WTC11 (cell line): Measurements from ENCODE around the gene DKK3. TPM values are rescaled to one million over a fixed set of nuclear protein-coding genes. Genes with fewer than 3 reads are reported as not detected.

Experiments used
- ATAC-seq: fragments of 200-7000 bp; cut with Tn5 transposase; 2 replicates; pipeline ENCODE4 v1.10.0; 2021; ENCODE audit warnings: mild to moderate bottlenecking, moderate library complexity
- CTCF ChIA-PET: fragments of 300-600 bp; sonication (Branson Sonifier 250); formaldehyde crosslinking; loops from one replicate; lab custom pipeline; 2021; ENCODE audit warnings: antibody characterized with exemption; lab: Charles Lee
- POLR2A ChIA-PET: fragments of 350-600 bp; sonication (Branson Sonifier 250); formaldehyde crosslinking; loops from one replicate; lab custom pipeline; 2021; ENCODE audit warnings: antibody characterized with exemption; lab: Charles Lee
- DNase-seq: peaks from one replicate; pipeline ENCODE4 v3.0.0; 2021; ENCODE audit warnings: low spot score
- H3K27ac Mint-ChIP-seq: 2 replicates; pipeline ENCODE4 v1.8.0; 2021; ENCODE audit warnings: mixed read lengths
- H3K27me3 Mint-ChIP-seq: 2 replicates; pipeline ENCODE4 v1.8.0; 2021; ENCODE audit warnings: low read depth, mild to moderate bottlenecking, moderate library complexity, mixed read lengths
- H3K36me3 Mint-ChIP-seq: 2 replicates; pipeline ENCODE4 v1.8.0; 2021; ENCODE audit warnings: mixed read lengths
- H3K4me1 Mint-ChIP-seq: 2 replicates; pipeline ENCODE4 v1.8.0; 2022; ENCODE audit warnings: mixed read lengths
- H3K4me3 Mint-ChIP-seq: 2 replicates; pipeline ENCODE4 v1.8.0; 2021; ENCODE audit warnings: mild to moderate bottlenecking, moderate library complexity, mixed read lengths
- H3K9me3 Mint-ChIP-seq: 2 replicates; pipeline ENCODE4 v1.8.0; 2021; ENCODE audit warnings: mixed read lengths
- ATF1 ChIP-seq: sonication (generic); formaldehyde crosslinking; IDR thresholded peaks from 2 replicates; pipeline ENCODE4 v1.8.1; 2023; ENCODE audit warnings: mild to moderate bottlenecking, moderate library complexity, missing genetic modification reagents
- CBFB ChIP-seq: sonication (generic); formaldehyde crosslinking; IDR thresholded peaks from 2 replicates; pipeline ENCODE4 v1.8.1; 2022; ENCODE audit warnings: mild to moderate bottlenecking, low read depth, missing genetic modification reagents
- ELF4 ChIP-seq: sonication (generic); formaldehyde crosslinking; IDR thresholded peaks from 2 replicates; pipeline ENCODE4 v1.8.1; 2022; ENCODE audit warnings: low read depth, mild to moderate bottlenecking, moderate library complexity, missing genetic modification reagents
- ETV6 ChIP-seq: sonication (generic); formaldehyde crosslinking; IDR thresholded peaks from 2 replicates; pipeline ENCODE4 v1.8.1; 2022; ENCODE audit warnings: mild to moderate bottlenecking, missing genetic modification reagents
- GRHL2 ChIP-seq: fragments of 250-450 bp; sonication (Bioruptor Pico); IDR thresholded peaks from 2 replicates; pipeline ENCODE4 v1.8.0; 2022; ENCODE audit warnings: mild to moderate bottlenecking, moderate library complexity; ENCODE audit not compliant: insufficient replicate concordance, severe bottlenecking
- GTF2I ChIP-seq: fragments of 250-450 bp; sonication (Bioruptor Pico); conservative IDR thresholded peaks from 2 replicates; pipeline ENCODE4 v1.4.0; 2021; ENCODE audit warnings: mild to moderate bottlenecking
- HMGA2 ChIP-seq: fragments of 250-450 bp; sonication (Bioruptor Pico); IDR thresholded peaks from 2 replicates; pipeline ENCODE4 v1.4.0; 2021; ENCODE audit warnings: mild to moderate bottlenecking, moderate library complexity
- MXD4 ChIP-seq: fragments of 250-450 bp; sonication (Bioruptor Pico); IDR thresholded peaks from 2 replicates; pipeline ENCODE4 v1.8.0; 2021; ENCODE audit warnings: mild to moderate bottlenecking, moderate library complexity, borderline replicate concordance
- OVOL2 ChIP-seq: fragments of 250-450 bp; sonication (Bioruptor Pico); IDR thresholded peaks from 2 replicates; pipeline ENCODE4 v1.9.0; 2021; ENCODE audit warnings: mild to moderate bottlenecking, borderline replicate concordance
- SOX15 ChIP-seq: fragments of 250-450 bp; sonication (Bioruptor Pico); IDR thresholded peaks from 2 replicates; pipeline ENCODE4 v1.9.0; 2021; ENCODE audit warnings: mild to moderate bottlenecking
- TEAD1 ChIP-seq: sonication (generic); formaldehyde crosslinking; IDR thresholded peaks from 2 replicates; pipeline ENCODE4 v1.8.0; 2022; ENCODE audit warnings: mild to moderate bottlenecking, missing genetic modification reagents
- TEAD4 ChIP-seq: sonication (generic); formaldehyde crosslinking; IDR thresholded peaks from 2 replicates; pipeline ENCODE4 v1.8.0; 2022; ENCODE audit warnings: mild to moderate bottlenecking, missing genetic modification reagents
- ZNF121 ChIP-seq: sonication (generic); formaldehyde crosslinking; IDR thresholded peaks from 2 replicates; pipeline ENCODE4 v1.8.0; 2023; ENCODE audit warnings: missing genetic modification reagents
- ZNF138 ChIP-seq: sonication (generic); formaldehyde crosslinking; conservative IDR thresholded peaks from 2 replicates; pipeline ENCODE4 v1.8.1; 2022; ENCODE audit warnings: mild to moderate bottlenecking, moderate library complexity, missing genetic modification reagents
- ZNF416 ChIP-seq: fragments of 250-450 bp; sonication (Bioruptor Pico); IDR thresholded peaks from 2 replicates; pipeline ENCODE4 v1.9.0; 2021; ENCODE audit warnings: mild to moderate bottlenecking, inconsistent platforms
- total RNA-seq: library from RNA; stranded (reverse); gene quantifications from 3 replicates; pipeline ENCODE4 v1.2.3, GENCODE V29; 2021
- TF ChIP-seq, protein P1 (sequence below): fragments of 250-450 bp; sonication (Bioruptor Pico); IDR thresholded peaks from 2 replicates; pipeline ENCODE4 v1.8.0; 2021; ENCODE audit warnings: mild to moderate bottlenecking
- TF ChIP-seq, protein P2 (sequence below): fragments of 250-450 bp; sonication (Bioruptor Pico); IDR thresholded peaks from 2 replicates; pipeline ENCODE4 v2.1.2; 2022; ENCODE audit warnings: mild to moderate bottlenecking, moderate library complexity
- TF ChIP-seq, protein P3 (sequence below): sonication (generic); formaldehyde crosslinking; IDR thresholded peaks from 2 replicates; pipeline ENCODE4 v1.8.1; 2023; ENCODE audit warnings: mild to moderate bottlenecking, missing genetic modification reagents, moderate library complexity
- TF ChIP-seq, protein P4 (sequence below): fragments of 250-450 bp; sonication (Bioruptor Pico); IDR thresholded peaks from 2 replicates; pipeline ENCODE4 v1.9.0; 2021; ENCODE audit warnings: mild to moderate bottlenecking, borderline replicate concordance
- TF ChIP-seq, protein P5 (sequence below): sonication (generic); formaldehyde crosslinking; IDR thresholded peaks from 2 replicates; pipeline ENCODE4 v1.8.0; 2022; ENCODE audit warnings: mild to moderate bottlenecking, missing genetic modification reagents

The DKK3 gene
- total RNA-seq, 1 experiment from 2014 or later: 17.6 TPM

DNA sequence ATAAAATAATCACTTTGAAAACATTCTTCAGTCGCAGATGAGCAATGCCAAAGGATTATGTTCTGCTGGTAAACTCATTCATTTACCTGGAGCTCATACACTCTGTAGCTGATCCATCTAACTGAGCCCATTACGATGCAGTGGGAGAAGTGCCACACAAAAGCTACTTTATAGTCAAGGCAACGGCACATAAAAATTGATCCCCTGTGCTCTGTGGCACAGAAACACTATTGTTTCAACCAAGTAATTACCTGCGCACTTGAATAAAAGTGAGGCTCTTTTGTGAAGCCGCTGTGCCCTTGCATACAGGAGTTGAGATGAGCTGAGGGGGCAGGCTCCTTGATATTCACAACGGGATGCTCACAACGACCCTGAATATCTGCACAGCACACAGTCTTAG, 7.2 kb downstream of the DKK3 start (continued):
- TF ChIP-seq OVOL2 (CRISPR knock-in tag) (no peak), TEAD1 (CRISPR knock-in tag) (no peak), MXD4 (CRISPR knock-in tag) (no peak), SOX15 (CRISPR knock-in tag) (no peak), GRHL2 (CRISPR knock-in tag) (no peak), ZNF121 (CRISPR knock-in tag) (no peak), GTF2I (no peak), ELF4 (no peak), ZNF416 (CRISPR knock-in tag) (no peak), ATF1 (CRISPR knock-in tag) (no peak)

DNA sequence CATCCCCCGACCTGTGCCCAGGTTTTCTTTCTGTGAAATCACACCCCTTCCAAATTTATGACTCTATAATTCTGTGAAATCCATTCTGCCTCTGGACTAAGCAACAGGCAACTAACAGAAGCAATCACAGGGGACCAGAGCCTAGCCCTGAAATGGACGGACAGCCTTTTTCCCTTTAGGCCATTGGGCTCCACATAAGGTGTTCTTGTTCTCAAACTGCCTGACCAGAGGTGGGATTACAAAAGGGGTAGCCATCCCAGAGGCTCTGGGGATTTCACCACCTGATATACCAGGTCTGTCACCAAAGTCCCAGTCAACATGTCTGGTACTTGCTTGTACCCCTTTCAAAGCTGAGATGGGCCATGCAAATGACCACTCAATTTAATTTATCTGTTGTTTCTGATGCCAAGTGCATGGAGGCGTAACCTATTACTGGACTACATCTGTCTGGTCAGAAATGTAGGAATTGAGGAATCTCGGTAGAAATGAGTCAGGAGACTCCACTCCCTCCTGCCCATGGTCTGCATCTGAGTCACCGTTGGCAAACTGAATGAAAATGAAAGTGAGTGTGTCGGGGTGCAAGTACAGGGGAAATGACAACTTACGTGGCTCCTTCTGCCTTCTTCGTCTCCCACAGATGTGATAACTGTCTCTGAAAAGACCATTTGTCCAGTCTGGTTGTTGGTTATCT, 10.2 kb downstream of the DKK3 start:
- POLR2A ChIA-PET: interaction anchor here (1.2 kb wide), 1 partner anchor 10 kb away, joined by 3 read pairs; no protein-coding TSS in a partner anchor
- H3K4me1 Mint-ChIP-seq: no peaks in the 10 kb centered on the region
- CTCF ChIA-PET: no interaction called here
- no peak overlapping the region for H3K27ac Mint-ChIP-seq
- H3K9me3 Mint-ChIP-seq: no peaks in the 10 kb centered on the region
- DNase-seq: no peak
- no peak for ATAC-seq
- no peaks in the 10 kb centered on the region for H3K27me3 Mint-ChIP-seq
- H3K4me3 Mint-ChIP-seq: no peak overlapping the region
- TF ChIP-seq, protein P1, sequence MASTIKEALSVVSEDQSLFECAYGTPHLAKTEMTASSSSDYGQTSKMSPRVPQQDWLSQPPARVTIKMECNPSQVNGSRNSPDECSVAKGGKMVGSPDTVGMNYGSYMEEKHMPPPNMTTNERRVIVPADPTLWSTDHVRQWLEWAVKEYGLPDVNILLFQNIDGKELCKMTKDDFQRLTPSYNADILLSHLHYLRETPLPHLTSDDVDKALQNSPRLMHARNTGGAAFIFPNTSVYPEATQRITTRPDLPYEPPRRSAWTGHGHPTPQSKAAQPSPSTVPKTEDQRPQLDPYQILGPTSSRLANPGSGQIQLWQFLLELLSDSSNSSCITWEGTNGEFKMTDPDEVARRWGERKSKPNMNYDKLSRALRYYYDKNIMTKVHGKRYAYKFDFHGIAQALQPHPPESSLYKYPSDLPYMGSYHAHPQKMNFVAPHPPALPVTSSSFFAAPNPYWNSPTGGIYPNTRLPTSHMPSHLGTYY (CRISPR knock-in tag): no peak
- no peak for TF ChIP-seq ETV6 (CRISPR knock-in tag)
- TF ChIP-seq ZNF138 (CRISPR knock-in tag): no peak
- TF ChIP-seq ATF1 (CRISPR knock-in tag): no peak
- TF ChIP-seq, protein P2, sequence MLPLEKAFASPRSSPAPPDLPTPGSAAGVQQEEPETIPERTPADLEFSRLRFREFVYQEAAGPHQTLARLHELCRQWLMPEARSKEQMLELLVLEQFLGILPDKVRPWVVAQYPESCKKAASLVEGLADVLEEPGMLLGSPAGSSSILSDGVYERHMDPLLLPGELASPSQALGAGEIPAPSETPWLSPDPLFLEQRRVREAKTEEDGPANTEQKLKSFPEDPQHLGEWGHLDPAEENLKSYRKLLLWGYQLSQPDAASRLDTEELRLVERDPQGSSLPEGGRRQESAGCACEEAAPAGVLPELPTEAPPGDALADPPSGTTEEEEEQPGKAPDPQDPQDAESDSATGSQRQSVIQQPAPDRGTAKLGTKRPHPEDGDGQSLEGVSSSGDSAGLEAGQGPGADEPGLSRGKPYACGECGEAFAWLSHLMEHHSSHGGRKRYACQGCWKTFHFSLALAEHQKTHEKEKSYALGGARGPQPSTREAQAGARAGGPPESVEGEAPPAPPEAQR (CRISPR knock-in tag): no peak
- no peak for TF ChIP-seq TEAD4
- TF ChIP-seq, protein P3, sequence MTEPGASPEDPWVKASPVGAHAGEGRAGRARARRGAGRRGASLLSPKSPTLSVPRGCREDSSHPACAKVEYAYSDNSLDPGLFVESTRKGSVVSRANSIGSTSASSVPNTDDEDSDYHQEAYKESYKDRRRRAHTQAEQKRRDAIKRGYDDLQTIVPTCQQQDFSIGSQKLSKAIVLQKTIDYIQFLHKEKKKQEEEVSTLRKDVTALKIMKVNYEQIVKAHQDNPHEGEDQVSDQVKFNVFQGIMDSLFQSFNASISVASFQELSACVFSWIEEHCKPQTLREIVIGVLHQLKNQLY: no peak
- no peak for TF ChIP-seq HMGA2 (CRISPR knock-in tag)
- TF ChIP-seq CBFB (CRISPR knock-in tag): no peak
- TF ChIP-seq OVOL2 (CRISPR knock-in tag): no peak
- no peak for TF ChIP-seq GRHL2 (CRISPR knock-in tag)
- peaks cover 11% of the 10 kb centered on the region for H3K36me3 Mint-ChIP-seq

DNA sequence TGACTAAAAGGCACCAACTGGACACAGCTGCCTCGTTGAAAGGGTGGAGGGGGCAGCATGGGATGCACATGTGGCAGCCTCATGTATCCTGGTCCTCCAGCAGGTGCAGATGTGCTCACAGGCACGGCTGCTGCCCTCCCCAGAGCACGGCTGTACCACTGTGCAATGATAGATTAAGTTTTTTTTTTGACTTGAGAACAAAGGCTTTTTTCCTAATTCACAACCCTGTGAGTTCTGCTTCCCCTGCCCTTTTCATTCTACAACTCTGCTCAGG, 11.4 kb downstream of the DKK3 start:
- Mint-ChIP-seq H3K4me3 (no peak overlapping the region), H3K9me3 (no peaks in the 10 kb centered on the region), H3K4me1 (no peaks in the 10 kb centered on the region), H3K27me3 (no peaks in the 10 kb centered on the region), H3K27ac (no peak overlapping the region; the same call in 1 of the 2 replicates), H3K36me3 (peaks cover 9% of the 10 kb centered on the region)
- CTCF ChIA-PET: no interaction called here
- TF ChIP-seq TEAD1 (CRISPR knock-in tag): no peak
- no peak for TF ChIP-seq ATF1 (CRISPR knock-in tag)
- TF ChIP-seq, protein P4, sequence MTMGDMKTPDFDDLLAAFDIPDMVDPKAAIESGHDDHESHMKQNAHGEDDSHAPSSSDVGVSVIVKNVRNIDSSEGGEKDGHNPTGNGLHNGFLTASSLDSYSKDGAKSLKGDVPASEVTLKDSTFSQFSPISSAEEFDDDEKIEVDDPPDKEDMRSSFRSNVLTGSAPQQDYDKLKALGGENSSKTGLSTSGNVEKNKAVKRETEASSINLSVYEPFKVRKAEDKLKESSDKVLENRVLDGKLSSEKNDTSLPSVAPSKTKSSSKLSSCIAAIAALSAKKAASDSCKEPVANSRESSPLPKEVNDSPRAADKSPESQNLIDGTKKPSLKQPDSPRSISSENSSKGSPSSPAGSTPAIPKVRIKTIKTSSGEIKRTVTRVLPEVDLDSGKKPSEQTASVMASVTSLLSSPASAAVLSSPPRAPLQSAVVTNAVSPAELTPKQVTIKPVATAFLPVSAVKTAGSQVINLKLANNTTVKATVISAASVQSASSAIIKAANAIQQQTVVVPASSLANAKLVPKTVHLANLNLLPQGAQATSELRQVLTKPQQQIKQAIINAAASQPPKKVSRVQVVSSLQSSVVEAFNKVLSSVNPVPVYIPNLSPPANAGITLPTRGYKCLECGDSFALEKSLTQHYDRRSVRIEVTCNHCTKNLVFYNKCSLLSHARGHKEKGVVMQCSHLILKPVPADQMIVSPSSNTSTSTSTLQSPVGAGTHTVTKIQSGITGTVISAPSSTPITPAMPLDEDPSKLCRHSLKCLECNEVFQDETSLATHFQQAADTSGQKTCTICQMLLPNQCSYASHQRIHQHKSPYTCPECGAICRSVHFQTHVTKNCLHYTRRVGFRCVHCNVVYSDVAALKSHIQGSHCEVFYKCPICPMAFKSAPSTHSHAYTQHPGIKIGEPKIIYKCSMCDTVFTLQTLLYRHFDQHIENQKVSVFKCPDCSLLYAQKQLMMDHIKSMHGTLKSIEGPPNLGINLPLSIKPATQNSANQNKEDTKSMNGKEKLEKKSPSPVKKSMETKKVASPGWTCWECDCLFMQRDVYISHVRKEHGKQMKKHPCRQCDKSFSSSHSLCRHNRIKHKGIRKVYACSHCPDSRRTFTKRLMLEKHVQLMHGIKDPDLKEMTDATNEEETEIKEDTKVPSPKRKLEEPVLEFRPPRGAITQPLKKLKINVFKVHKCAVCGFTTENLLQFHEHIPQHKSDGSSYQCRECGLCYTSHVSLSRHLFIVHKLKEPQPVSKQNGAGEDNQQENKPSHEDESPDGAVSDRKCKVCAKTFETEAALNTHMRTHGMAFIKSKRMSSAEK: no peak
- TF ChIP-seq, protein P5, sequence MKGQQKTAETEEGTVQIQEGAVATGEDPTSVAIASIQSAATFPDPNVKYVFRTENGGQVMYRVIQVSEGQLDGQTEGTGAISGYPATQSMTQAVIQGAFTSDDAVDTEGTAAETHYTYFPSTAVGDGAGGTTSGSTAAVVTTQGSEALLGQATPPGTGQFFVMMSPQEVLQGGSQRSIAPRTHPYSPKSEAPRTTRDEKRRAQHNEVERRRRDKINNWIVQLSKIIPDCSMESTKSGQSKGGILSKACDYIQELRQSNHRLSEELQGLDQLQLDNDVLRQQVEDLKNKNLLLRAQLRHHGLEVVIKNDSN (CRISPR knock-in tag): no peak
- no peak for TF ChIP-seq ELF4
- POLR2A ChIA-PET: no interaction called here
- no peak for DNase-seq
- no peak for ATAC-seq
